K562 (cell line): ENCODE data around the gene FOSL1. TPM values are rescaled to one million over a fixed set of nuclear protein-coding genes. Genes with fewer than 3 reads are reported as not detected.

Experiments used
- ARID2 ChIP-seq: fragments of 450-650 bp; IDR thresholded peaks from 2 replicates; pipeline ENCODE4 v1.6.1; 2017; ENCODE audit warnings: antibody characterized with exemption, mild to moderate bottlenecking
- BRCA1 ChIP-seq, 2 experiments: fragments of 450-650 bp in 1 of 2; sonication (generic) in 1 of 2; formaldehyde crosslinking in 1 of 2; IDR thresholded peaks; 2 replicates each; pipeline versions ENCODE4 v1.5.0 to v1.6.1; 2017 to 2020; ENCODE audit warnings: mild to moderate bottlenecking in 1 of 2, missing genetic modification reagents in 1 of 2
- EGR1 ChIP-seq: fragments of 450-650 bp; conservative IDR thresholded peaks from 2 replicates; pipeline ENCODE4 v1.6.1; 2017; ENCODE audit warnings: mild to moderate bottlenecking
- ELF2 ChIP-seq: fragments of 250-450 bp; sonication (Bioruptor Pico); IDR thresholded peaks from 2 replicates; pipeline ENCODE4 v1.5.0; 2021; ENCODE audit warnings: mild to moderate bottlenecking
- FOXM1 ChIP-seq, 2 experiments: fragments of 450-650 bp in 1 of 2; sonication (generic) in 1 of 2; formaldehyde crosslinking in 1 of 2; IDR thresholded peaks; 2 replicates each; pipeline versions ENCODE4 v1.6.1 to v1.9.0; 2017 to 2022; ENCODE audit warnings: low read depth in 2 of 2, mild to moderate bottlenecking in 2 of 2, missing genetic modification reagents in 1 of 2, moderate library complexity in 1 of 2
- HDAC2 ChIP-seq: fragments of 450-650 bp; IDR thresholded peaks from 2 replicates; pipeline ENCODE4 v1.6.1; 2016; ENCODE audit warnings: mild to moderate bottlenecking
- IRF2 ChIP-seq: sonication (generic); formaldehyde crosslinking; IDR thresholded peaks from 2 replicates; pipeline ENCODE4 v1.8.1; 2022; ENCODE audit warnings: mild to moderate bottlenecking, missing genetic modification reagents
- JUND ChIP-seq, 2 experiments: IDR thresholded peaks; 2 replicates in 1 of 2; 3 replicates in 1 of 2; pipeline ENCODE4 v1.6.1; 2011; ENCODE audit warnings: borderline replicate concordance in 2 of 2, low read depth in 2 of 2, low read length in 2 of 2, improper control_type of control experiment in 1 of 2, missing biosample characterization in 1 of 2, missing genetic modification characterization in 1 of 2, missing genetic modification reagents in 1 of 2
- MECOM ChIP-seq: fragments of 250-450 bp; sonication (Bioruptor Pico); IDR thresholded peaks from 2 replicates; pipeline ENCODE4 v1.8.0; 2022; ENCODE audit warnings: inconsistent platforms
- MTF1 ChIP-seq: fragments of 250-450 bp; sonication (Bioruptor Pico); IDR thresholded peaks from 2 replicates; pipeline ENCODE4 v1.9.0; 2021; ENCODE audit warnings: moderate library complexity, mild to moderate bottlenecking, inconsistent platforms, borderline replicate concordance
- NCOA4 ChIP-seq: fragments of 450-650 bp; IDR thresholded peaks from 2 replicates; pipeline ENCODE4 v1.6.1; 2018; ENCODE audit warnings: mild to moderate bottlenecking; ENCODE audit not compliant: partially characterized antibody
- NRF1 ChIP-seq, 2 experiments: fragments of 450-650 bp; IDR thresholded peaks in 1 of 2; conservative IDR thresholded peaks in 1 of 2; 2 replicates each; pipeline ENCODE4 v1.6.1; 2014; ENCODE audit warnings: mild to moderate bottlenecking in 2 of 2
- RNF2 ChIP-seq: sonication (generic); IDR thresholded peaks from 2 replicates; pipeline ENCODE4 v1.6.1; 2016
- SMAD2 ChIP-seq: fragments of 150-350 bp; IDR thresholded peaks from 2 replicates; pipeline ENCODE4 v1.6.1; 2014; ENCODE audit warnings: low read depth, mild to moderate bottlenecking, low read length
- SMARCE1 ChIP-seq: fragments of 450-650 bp; IDR thresholded peaks from 2 replicates; pipeline ENCODE4 v1.7.1; 2016; ENCODE audit warnings: mild to moderate bottlenecking
- SPI1 ChIP-seq: IDR thresholded peaks from 2 replicates; pipeline ENCODE4 v1.6.1; 2011; ENCODE audit warnings: low read depth, low read length, control low read depth, borderline replicate concordance
- ZKSCAN8 ChIP-seq: fragments of 200-800 bp; sonication (Bioruptor generic); IDR thresholded peaks from 2 replicates; pipeline ENCODE4 v1.6.1; 2016; ENCODE audit warnings: missing genetic modification characterization, missing compliant biosample characterization
- ZNF12 ChIP-seq: sonication (generic); formaldehyde crosslinking; IDR thresholded peaks from 2 replicates; pipeline ENCODE4 v1.4.0; 2020; ENCODE audit warnings: mild to moderate bottlenecking, missing genetic modification reagents
- ZNF212 ChIP-seq: fragments of 450-650 bp; formaldehyde crosslinking; IDR thresholded peaks from 2 replicates; pipeline ENCODE4 v1.4.0; 2020; ENCODE audit warnings: mild to moderate bottlenecking
- ZNF780A ChIP-seq: fragments of 250-450 bp; sonication (Bioruptor Pico); IDR thresholded peaks from 2 replicates; pipeline ENCODE4 v1.5.0; 2021; ENCODE audit warnings: mild to moderate bottlenecking
- ZSCAN29 ChIP-seq: fragments of 450-650 bp; IDR thresholded peaks from 2 replicates; pipeline ENCODE4 v1.6.1; 2017
- polyA plus RNA-seq, 8 experiments: library from polyadenylated mRNA; depleted of rRNA in 4 of 8; stranded (reverse) in 5 of 8; unstranded in 3 of 8; fragments of >200 nt; fragmentation: Nextera tagmentation in 2 of 8; fragmentation: Illumina TruSeq in 1 of 8; extraction: Ambion mirVana in 2 of 8; extraction: Trizol in 1 of 8; gene quantifications; 2 replicates each; pipeline versions ENCODE4 v1.2.1 to v1.2.3, GENCODE V29; 2011 to 2014; ENCODE audit warnings: inconsistent platforms in 1 of 8, missing spikeins in 1 of 8
- total RNA-seq, 7 experiments: library from RNA; depleted of rRNA in 6 of 7; stranded (reverse); fragments of >200 nt in 6 of 7; fragmentation: Illumina TruSeq in 2 of 7; extraction: Trizol in 2 of 7; gene quantifications; 2 replicates each; pipeline versions ENCODE4 v1.2.1 to v1.2.3, GENCODE V29; 2011 to 2021; ENCODE audit warnings: low replicate concordance in 1 of 7
- TF ChIP-seq, protein P1 (sequence below), 2 experiments: fragments of 200-800 bp in 1 of 2; sonication (Bioruptor generic) in 1 of 2; sonication (generic) in 1 of 2; formaldehyde crosslinking in 1 of 2; IDR thresholded peaks in 1 of 2; conservative IDR thresholded peaks in 1 of 2; 2 replicates each; pipeline versions ENCODE4 v1.5.0 to v1.6.1; 2016 to 2020; ENCODE audit warnings: missing compliant biosample characterization in 1 of 2, missing genetic modification characterization in 1 of 2, missing genetic modification reagents in 1 of 2
- TF ChIP-seq, protein P2 (sequence below): fragments of 250-450 bp; sonication (Bioruptor Pico); IDR thresholded peaks from 2 replicates; pipeline ENCODE4 v1.8.0; 2022; ENCODE audit warnings: inconsistent platforms
- TF ChIP-seq, protein P3 (sequence below): fragments of 250-450 bp; sonication (Bioruptor Pico); IDR thresholded peaks from 2 replicates; pipeline ENCODE4 v1.5.1; 2021; ENCODE audit warnings: mild to moderate bottlenecking

Gene FOSL1
- total and polyA plus RNA-seq, 9 of the 15 experiments (the other 6 are each of a cell fraction or from before 2014, with no cell fraction given): 3.5 to 39.6 (median 10.0) TPM

DNA sequence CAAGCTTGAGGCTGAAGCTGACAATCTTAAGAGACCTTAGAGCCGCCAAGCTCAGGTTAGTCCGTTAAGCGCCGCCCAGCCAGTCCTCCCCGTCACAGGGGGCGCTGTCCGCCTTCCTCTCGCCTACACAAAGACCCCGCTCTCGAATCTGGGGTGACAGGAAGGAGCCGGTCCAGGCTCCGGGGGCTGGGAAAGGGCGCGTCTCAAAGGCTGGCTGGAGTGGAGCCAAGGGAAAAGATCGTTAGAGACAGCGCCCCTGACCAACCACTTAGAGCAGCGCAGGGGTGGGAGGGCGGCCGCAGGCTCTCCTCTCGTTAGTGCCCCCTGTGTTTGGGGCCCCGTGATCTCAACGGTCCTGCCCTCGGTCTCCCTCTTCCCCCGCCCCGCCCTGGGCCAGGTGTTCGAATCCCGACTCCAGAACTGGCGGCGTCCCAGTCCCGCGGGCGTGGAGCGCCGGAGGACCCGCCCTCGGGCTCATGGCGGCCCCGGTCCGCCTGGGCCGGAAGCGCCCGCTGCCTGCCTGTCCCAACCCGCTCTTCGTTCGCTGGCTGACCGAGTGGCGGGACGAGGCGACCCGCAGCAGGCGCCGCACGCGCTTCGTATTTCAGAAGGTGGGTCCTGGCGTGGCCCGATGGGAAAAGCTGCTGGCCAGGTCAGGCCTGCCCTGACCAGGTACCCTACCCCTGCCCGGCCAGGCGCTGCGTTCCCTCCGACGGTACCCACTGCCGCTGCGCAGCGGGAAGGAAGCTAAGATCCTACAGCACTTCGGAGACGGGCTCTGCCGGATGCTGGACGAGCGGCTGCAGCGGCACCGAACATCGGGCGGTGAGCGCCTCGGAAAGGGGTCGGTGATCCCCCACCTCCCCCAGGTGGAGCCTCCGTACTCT, 39.7 kb downstream of the FOSL1 start, which contains the start of gene MUS81 (continued):
- TF ChIP-seq, protein P1, sequence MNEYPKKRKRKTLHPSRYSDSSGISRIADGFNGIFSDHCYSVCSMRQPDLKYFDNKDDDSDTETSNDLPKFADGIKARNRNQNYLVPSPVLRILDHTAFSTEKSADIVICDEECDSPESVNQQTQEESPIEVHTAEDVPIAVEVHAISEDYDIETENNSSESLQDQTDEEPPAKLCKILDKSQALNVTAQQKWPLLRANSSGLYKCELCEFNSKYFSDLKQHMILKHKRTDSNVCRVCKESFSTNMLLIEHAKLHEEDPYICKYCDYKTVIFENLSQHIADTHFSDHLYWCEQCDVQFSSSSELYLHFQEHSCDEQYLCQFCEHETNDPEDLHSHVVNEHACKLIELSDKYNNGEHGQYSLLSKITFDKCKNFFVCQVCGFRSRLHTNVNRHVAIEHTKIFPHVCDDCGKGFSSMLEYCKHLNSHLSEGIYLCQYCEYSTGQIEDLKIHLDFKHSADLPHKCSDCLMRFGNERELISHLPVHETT (CRISPR knock-in tag; conservative IDR thresholded peaks at IDR 0.05 in 1 of 2, IDR thresholded peaks at IDR 0.05 in 1 of 2): peak in 1 of 2 experiments; percentile 92; a peak in 3 of 4 replicates
- no peak for TF ChIP-seq MTF1 (CRISPR knock-in tag)
- TF ChIP-seq RNF2: peak; percentile 86
- TF ChIP-seq, protein P2, sequence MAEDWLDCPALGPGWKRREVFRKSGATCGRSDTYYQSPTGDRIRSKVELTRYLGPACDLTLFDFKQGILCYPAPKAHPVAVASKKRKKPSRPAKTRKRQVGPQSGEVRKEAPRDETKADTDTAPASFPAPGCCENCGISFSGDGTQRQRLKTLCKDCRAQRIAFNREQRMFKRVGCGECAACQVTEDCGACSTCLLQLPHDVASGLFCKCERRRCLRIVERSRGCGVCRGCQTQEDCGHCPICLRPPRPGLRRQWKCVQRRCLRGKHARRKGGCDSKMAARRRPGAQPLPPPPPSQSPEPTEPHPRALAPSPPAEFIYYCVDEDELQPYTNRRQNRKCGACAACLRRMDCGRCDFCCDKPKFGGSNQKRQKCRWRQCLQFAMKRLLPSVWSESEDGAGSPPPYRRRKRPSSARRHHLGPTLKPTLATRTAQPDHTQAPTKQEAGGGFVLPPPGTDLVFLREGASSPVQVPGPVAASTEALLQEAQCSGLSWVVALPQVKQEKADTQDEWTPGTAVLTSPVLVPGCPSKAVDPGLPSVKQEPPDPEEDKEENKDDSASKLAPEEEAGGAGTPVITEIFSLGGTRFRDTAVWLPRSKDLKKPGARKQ (CRISPR knock-in tag): no peak
- no peak for TF ChIP-seq SMARCE1
- TF ChIP-seq SPI1: no peak
- TF ChIP-seq ZNF780A (CRISPR knock-in tag): no peak
- TF ChIP-seq ARID2: no peak
- no peak for TF ChIP-seq MECOM (CRISPR knock-in tag)
- peak; percentile 77; the same call in 1 of the 2 replicates for TF ChIP-seq ELF2 (CRISPR knock-in tag)
- TF ChIP-seq ZNF212 (CRISPR knock-in tag): peak; percentile 42; the same call in 1 of the 2 replicates
- TF ChIP-seq HDAC2: peak; percentile 66
- no peak for TF ChIP-seq ZKSCAN8 (CRISPR knock-in tag)
- TF ChIP-seq NRF1 (conservative IDR thresholded peaks at IDR 0.05 in 1 of 2, IDR thresholded peaks at IDR 0.05 in 1 of 2): peak; percentile 71 to 75
- TF ChIP-seq, protein P3, sequence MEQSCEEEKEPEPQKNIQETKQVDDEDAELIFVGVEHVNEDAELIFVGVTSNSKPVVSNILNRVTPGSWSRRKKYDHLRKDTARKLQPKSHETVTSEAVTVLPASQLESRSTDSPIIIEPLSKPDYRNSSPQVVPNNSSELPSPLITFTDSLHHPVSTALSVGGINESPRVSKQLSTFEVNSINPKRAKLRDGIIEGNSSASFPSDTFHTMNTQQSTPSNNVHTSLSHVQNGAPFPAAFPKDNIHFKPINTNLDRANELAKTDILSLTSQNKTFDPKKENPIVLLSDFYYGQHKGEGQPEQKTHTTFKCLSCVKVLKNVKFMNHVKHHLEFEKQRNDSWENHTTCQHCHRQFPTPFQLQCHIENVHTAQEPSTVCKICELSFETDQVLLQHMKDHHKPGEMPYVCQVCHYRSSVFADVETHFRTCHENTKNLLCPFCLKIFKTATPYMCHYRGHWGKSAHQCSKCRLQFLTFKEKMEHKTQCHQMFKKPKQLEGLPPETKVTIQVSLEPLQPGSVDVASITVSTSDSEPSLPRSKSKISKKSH: no peak
- TF ChIP-seq ZNF12 (CRISPR knock-in tag): no peak
- no peak for TF ChIP-seq NCOA4
- TF ChIP-seq EGR1: peak; percentile 71
- peak; percentile 56; the same call in 1 of the 2 replicates for TF ChIP-seq JUND (IDR thresholded peaks at IDR 0.05; ENCODE audit: borderline replicate concordance, low read depth, low read length)
- no peak for TF ChIP-seq JUND (tag; IDR thresholded peaks at IDR 0.05; ENCODE audit: borderline replicate concordance, low read depth, low read length)
- TF ChIP-seq FOXM1 (IDR thresholded peaks at IDR 0.05; ENCODE audit: low read depth): peak; percentile 56
- TF ChIP-seq FOXM1 (CRISPR knock-in tag; IDR thresholded peaks at IDR 0.05; ENCODE audit: low read depth): peak; percentile 46; the same call in 1 of the 2 replicates
- TF ChIP-seq ZSCAN29: no peak
- no peak for TF ChIP-seq BRCA1 (IDR thresholded peaks at IDR 0.05)
- peak; percentile 42; the same call in 1 of the 2 replicates for TF ChIP-seq BRCA1 (CRISPR knock-in tag; IDR thresholded peaks at IDR 0.05)
- TF ChIP-seq SMAD2: no peak
- TF ChIP-seq IRF2 (CRISPR knock-in tag): no peak
